H9 (cell line): ENCODE results near the gene KRT2. TPM values are rescaled to one million over a fixed set of nuclear protein-coding genes. Genes with fewer than 3 reads are reported as not detected.

Experiments
- DNase-seq: peaks from one replicate; pipeline ENCODE4 v3.0.0-alpha.2; 2017
- H2AFZ ChIP-seq: one replicate; pipeline ENCODE4 v1.6.1; 2013; ENCODE audit warnings: mild to moderate bottlenecking, low read length, control low read depth, moderate library complexity
- H2AK5ac ChIP-seq: 2 replicates; pipeline ENCODE4 v1.6.1; 2013; ENCODE audit warnings: low read length, control low read depth, mixed read lengths; ENCODE audit not compliant: insufficient read length
- H2BK120ac ChIP-seq: one replicate; pipeline ENCODE4 v1.6.1; 2013; ENCODE audit warnings: low read depth, mild to moderate bottlenecking, low read length, control low read depth, inconsistent platforms; ENCODE audit not compliant: poor library complexity, severe bottlenecking
- H2BK12ac ChIP-seq: 2 replicates; pipeline ENCODE4 v1.6.1; 2013; ENCODE audit warnings: low read length, control low read depth, mixed read lengths, low read depth; ENCODE audit not compliant: insufficient read length
- H2BK15ac ChIP-seq: 2 replicates; pipeline ENCODE4 v1.6.1; 2013; ENCODE audit warnings: low read depth, low read length, control low read depth
- H2BK20ac ChIP-seq: one replicate; pipeline ENCODE4 v1.6.1; 2013; ENCODE audit warnings: low read depth, mild to moderate bottlenecking, low read length, control low read depth, inconsistent platforms; ENCODE audit not compliant: poor library complexity, severe bottlenecking
- H2BK5ac ChIP-seq: 2 replicates; pipeline ENCODE4 v1.6.1; 2013; ENCODE audit warnings: low read length, control low read depth, mixed read lengths; ENCODE audit not compliant: insufficient read length
- H3K14ac ChIP-seq: 2 replicates; pipeline ENCODE4 v1.6.1; 2013; ENCODE audit warnings: low read length, control low read depth; ENCODE audit not compliant: insufficient read depth
- H3K18ac ChIP-seq: 2 replicates; pipeline ENCODE4 v1.6.1; 2013; ENCODE audit warnings: low read depth, mild to moderate bottlenecking, mixed read lengths, low read length, control low read depth; ENCODE audit not compliant: insufficient read length
- H3K23ac ChIP-seq: 2 replicates; pipeline ENCODE4 v1.6.1; 2013; ENCODE audit warnings: low read length, control low read depth, mixed read lengths, low read depth; ENCODE audit not compliant: insufficient read length
- H3K23me2 ChIP-seq: 2 replicates; pipeline ENCODE4 v1.6.1; 2013; ENCODE audit warnings: low read depth, mild to moderate bottlenecking, mixed read lengths, low read length, control low read depth; ENCODE audit not compliant: insufficient read length, poor library complexity, severe bottlenecking
- H3K27ac ChIP-seq: 2 replicates; pipeline ENCODE4 v1.5.1; 2013; ENCODE audit warnings: low read length, control low read depth, mixed read lengths, low read depth; ENCODE audit not compliant: insufficient read length
- H3K27me3 ChIP-seq: 2 replicates; pipeline ENCODE4 v1.6.1; 2013; ENCODE audit warnings: low read length, control low read depth, inconsistent platforms; ENCODE audit not compliant: insufficient read depth
- H3K4ac ChIP-seq: 2 replicates; pipeline ENCODE4 v1.6.1; 2013; ENCODE audit warnings: low read depth, mild to moderate bottlenecking, control low read depth, inconsistent platforms, low read length, moderate library complexity
- H3K4me1 ChIP-seq: 2 replicates; pipeline ENCODE4 v1.6.1; 2013; ENCODE audit warnings: low read length, control low read depth, inconsistent platforms; ENCODE audit not compliant: insufficient read depth
- H3K4me2 ChIP-seq: 2 replicates; pipeline ENCODE4 v1.6.1; 2013; ENCODE audit warnings: low read length, control low read depth, mixed read lengths; ENCODE audit not compliant: insufficient read length, insufficient read depth
- H3K56ac ChIP-seq: 2 replicates; pipeline ENCODE4 v1.6.1; 2013; ENCODE audit warnings: low read depth, mild to moderate bottlenecking, mixed read lengths, low read length, control low read depth; ENCODE audit not compliant: insufficient read length
- H3K79me1 ChIP-seq: 2 replicates; pipeline ENCODE4 v1.6.1; 2013; ENCODE audit warnings: low read depth, mild to moderate bottlenecking, moderate library complexity, low read length, control low read depth, inconsistent platforms; ENCODE audit not compliant: insufficient read depth, poor library complexity, severe bottlenecking
- H3K79me2 ChIP-seq: 2 replicates; pipeline ENCODE4 v1.6.1; 2013; ENCODE audit warnings: low read length, control low read depth, inconsistent platforms; ENCODE audit not compliant: insufficient read depth
- H3K9ac ChIP-seq: 2 replicates; pipeline ENCODE4 v1.6.1; 2013; ENCODE audit warnings: low read length, control low read depth, mixed read lengths; ENCODE audit not compliant: insufficient read length; ENCODE audit errors: extremely low read depth
- H3K9me3 ChIP-seq: one replicate; pipeline ENCODE4 v1.6.1; 2013; ENCODE audit warnings: low read depth, low read length, inconsistent platforms; ENCODE audit not compliant: control insufficient read depth
- H3T11ph ChIP-seq: one replicate; pipeline ENCODE4 v1.6.1; 2013; ENCODE audit warnings: mild to moderate bottlenecking, low read length, control low read depth, inconsistent platforms
- H4K20me1 ChIP-seq: one replicate; pipeline ENCODE4 v1.6.1; 2013; ENCODE audit not compliant: control insufficient read depth, insufficient read length, insufficient read depth
- H4K5ac ChIP-seq: 2 replicates; pipeline ENCODE4 v1.6.1; 2013; ENCODE audit warnings: low read depth, mild to moderate bottlenecking, mixed read lengths, low read length, control low read depth; ENCODE audit not compliant: insufficient read length
- H4K8ac ChIP-seq: replicated peaks from 2 replicates; pipeline ENCODE4 v1.6.1; 2013; ENCODE audit warnings: low read length, control low read depth, mixed read lengths, low read depth; ENCODE audit not compliant: insufficient read length
- H4K91ac ChIP-seq: 2 replicates; pipeline ENCODE4 v1.6.1; 2013; ENCODE audit warnings: low read depth, mild to moderate bottlenecking, moderate library complexity, mixed read lengths, low read length, control low read depth; ENCODE audit not compliant: insufficient read length
- H3K27ac Mint-ChIP-seq, 3 experiments: 2 replicates in 2 of 3; 3 replicates in 1 of 3; pipeline ENCODE4 v1.8.0; 2020 to 2021; ENCODE audit warnings: mixed read lengths in 3 of 3, mild to moderate bottlenecking in 1 of 3, moderate library complexity in 1 of 3
- H3K27me3 Mint-ChIP-seq: 2 replicates; pipeline ENCODE4 v1.8.0; 2021; ENCODE audit warnings: low read depth, mild to moderate bottlenecking, moderate library complexity, mixed read lengths
- H3K36me3 Mint-ChIP-seq, 3 experiments: 2 replicates in 2 of 3; 3 replicates in 1 of 3; pipeline ENCODE4 v1.8.0; 2020 to 2021; ENCODE audit warnings: low read depth in 3 of 3, mixed read lengths in 3 of 3; ENCODE audit not compliant: insufficient read depth in 1 of 3
- H3K4me1 Mint-ChIP-seq, 2 experiments: 2 replicates each; pipeline ENCODE4 v1.8.0; 2020; ENCODE audit warnings: mixed read lengths in 2 of 2
- H3K4me3 Mint-ChIP-seq, 2 experiments: 2 replicates in 1 of 2; 3 replicates in 1 of 2; pipeline ENCODE4 v1.8.0; 2020 to 2021; ENCODE audit warnings: mild to moderate bottlenecking in 2 of 2, mixed read lengths in 2 of 2, moderate library complexity in 1 of 2
- H3K9me3 Mint-ChIP-seq, 2 experiments: 2 replicates in 1 of 2; 3 replicates in 1 of 2; pipeline ENCODE4 v1.8.0; 2020; ENCODE audit warnings: mild to moderate bottlenecking in 2 of 2, mixed read lengths in 2 of 2, moderate library complexity in 1 of 2
- WGBS: extraction: QIAGEN DNeasy Blood & Tissue Kit; methylation state at CpG from one replicate; pipeline ENCODE4 v1.1.7; 2013; ENCODE audit warnings: missing lambda C conversion rate, low lambda C conversion rate, mixed read lengths; ENCODE audit not compliant: insufficient read length; ENCODE audit errors: extremely low coverage; 5-methylcytosine and 5-hydroxymethylcytosine counted together
- total RNA-seq: library from RNA; stranded (reverse); gene quantifications from 2 replicates; pipeline ENCODE4 v1.2.1, GENCODE V29; 2021
- TF ChIP-seq, protein P1 (sequence below): fragments of 200-600 bp; sonication (generic); conservative IDR thresholded peaks from 3 replicates; pipeline ENCODE4 v1.8.0; 2021; ENCODE audit warnings: antibody characterized with exemption, mild to moderate bottlenecking

Gene KRT2
- total RNA-seq, 1 experiment from 2014 or later = not detected

- H3K79me2 ChIP-seq = no peaks in the 10 kb centered on the region
- H3K14ac ChIP-seq = no peak overlapping the region
- no peak overlapping the region for H2BK5ac ChIP-seq
- no peak overlapping the region for H2AK5ac ChIP-seq
- Mint-ChIP-seq H3K4me3 (no peak overlapping the region), H3K27ac (no peak overlapping the region), H3K27me3 (peaks cover 13% of the 10 kb centered on the region; the same call in 1 of the 2 replicates), H3K36me3 (no peaks in the 10 kb centered on the region), H3K4me1 (peaks cover 4 to 5% of the 10 kb centered on the region in 2 experiments), H3K9me3 (no peaks in the 10 kb centered on the region)
- no peak overlapping the region for H2BK20ac ChIP-seq
- no peak overlapping the region for H2BK12ac ChIP-seq
- H4K5ac ChIP-seq = no peak overlapping the region
- no peak overlapping the region for H3K4me2 ChIP-seq
- H2BK15ac ChIP-seq = no peak overlapping the region
- H3K18ac ChIP-seq = no peak overlapping the region
- H4K8ac ChIP-seq = no peak overlapping the region
- H3K9ac ChIP-seq = no peak overlapping the region
- no peaks in the 10 kb centered on the region for H3K79me1 ChIP-seq
- H2BK120ac ChIP-seq = no peak overlapping the region
- H3K9me3 ChIP-seq = no peaks in the 10 kb centered on the region
- peak; percentile 12 for DNase-seq
- H3T11ph ChIP-seq = no peak overlapping the region
- WGBS = no CpG with 5 or more reads among the region's 4 CpGs
- no peak overlapping the region for H3K27ac ChIP-seq
- TF ChIP-seq, protein P1, sequence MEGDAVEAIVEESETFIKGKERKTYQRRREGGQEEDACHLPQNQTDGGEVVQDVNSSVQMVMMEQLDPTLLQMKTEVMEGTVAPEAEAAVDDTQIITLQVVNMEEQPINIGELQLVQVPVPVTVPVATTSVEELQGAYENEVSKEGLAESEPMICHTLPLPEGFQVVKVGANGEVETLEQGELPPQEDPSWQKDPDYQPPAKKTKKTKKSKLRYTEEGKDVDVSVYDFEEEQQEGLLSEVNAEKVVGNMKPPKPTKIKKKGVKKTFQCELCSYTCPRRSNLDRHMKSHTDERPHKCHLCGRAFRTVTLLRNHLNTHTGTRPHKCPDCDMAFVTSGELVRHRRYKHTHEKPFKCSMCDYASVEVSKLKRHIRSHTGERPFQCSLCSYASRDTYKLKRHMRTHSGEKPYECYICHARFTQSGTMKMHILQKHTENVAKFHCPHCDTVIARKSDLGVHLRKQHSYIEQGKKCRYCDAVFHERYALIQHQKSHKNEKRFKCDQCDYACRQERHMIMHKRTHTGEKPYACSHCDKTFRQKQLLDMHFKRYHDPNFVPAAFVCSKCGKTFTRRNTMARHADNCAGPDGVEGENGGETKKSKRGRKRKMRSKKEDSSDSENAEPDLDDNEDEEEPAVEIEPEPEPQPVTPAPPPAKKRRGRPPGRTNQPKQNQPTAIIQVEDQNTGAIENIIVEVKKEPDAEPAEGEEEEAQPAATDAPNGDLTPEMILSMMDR = no peak
- H3K4ac ChIP-seq = no peak overlapping the region
- H3K4me1 ChIP-seq = no peaks in the 10 kb centered on the region
- H4K91ac ChIP-seq = no peak overlapping the region
- H4K20me1 ChIP-seq = no peaks in the 10 kb centered on the region
- H2AFZ ChIP-seq = no peak overlapping the region
- H3K23ac ChIP-seq = no peak overlapping the region
- H3K56ac ChIP-seq = no peak overlapping the region
- H3K27me3 ChIP-seq = no peaks in the 10 kb centered on the region
- no peaks in the 10 kb centered on the region for H3K23me2 ChIP-seq
Measured at GRCh38 chr12:52628111-52628507, 23.9 kb downstream of the KRT2 start.
